ENCODE results near the gene SPTLC3. TPM values are rescaled to one million over a fixed set of nuclear protein-coding genes. Genes with fewer than 3 reads are reported as not detected.

The SPTLC3 gene
- total RNA-seq, 1 donor from 2014 or later: 0.46 TPM

DNA sequence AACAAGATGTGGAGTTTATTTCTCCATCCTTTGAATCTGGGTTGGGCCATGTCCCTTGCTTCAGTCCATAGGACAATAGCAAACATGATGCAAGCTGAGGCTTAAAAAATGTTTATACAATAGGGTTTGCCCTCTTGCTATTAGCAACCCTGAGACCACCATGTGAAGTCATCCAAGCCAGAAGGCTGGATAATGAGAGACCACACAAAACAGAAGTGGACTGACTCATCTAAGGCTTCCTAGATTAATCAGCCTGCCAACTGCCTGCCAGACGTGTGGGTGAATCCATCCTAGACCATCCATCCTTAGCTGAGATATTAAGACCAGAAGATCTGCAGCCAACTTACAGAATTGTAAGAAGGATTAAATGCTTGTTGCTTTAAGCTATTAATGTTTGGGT, 174.2 kb downstream of the SPTLC3 start:
- H3K4me3 ChIP-seq (ENCODE audit: low read depth, low read length): no peak overlapping the region
- TF ChIP-seq, protein P1, sequence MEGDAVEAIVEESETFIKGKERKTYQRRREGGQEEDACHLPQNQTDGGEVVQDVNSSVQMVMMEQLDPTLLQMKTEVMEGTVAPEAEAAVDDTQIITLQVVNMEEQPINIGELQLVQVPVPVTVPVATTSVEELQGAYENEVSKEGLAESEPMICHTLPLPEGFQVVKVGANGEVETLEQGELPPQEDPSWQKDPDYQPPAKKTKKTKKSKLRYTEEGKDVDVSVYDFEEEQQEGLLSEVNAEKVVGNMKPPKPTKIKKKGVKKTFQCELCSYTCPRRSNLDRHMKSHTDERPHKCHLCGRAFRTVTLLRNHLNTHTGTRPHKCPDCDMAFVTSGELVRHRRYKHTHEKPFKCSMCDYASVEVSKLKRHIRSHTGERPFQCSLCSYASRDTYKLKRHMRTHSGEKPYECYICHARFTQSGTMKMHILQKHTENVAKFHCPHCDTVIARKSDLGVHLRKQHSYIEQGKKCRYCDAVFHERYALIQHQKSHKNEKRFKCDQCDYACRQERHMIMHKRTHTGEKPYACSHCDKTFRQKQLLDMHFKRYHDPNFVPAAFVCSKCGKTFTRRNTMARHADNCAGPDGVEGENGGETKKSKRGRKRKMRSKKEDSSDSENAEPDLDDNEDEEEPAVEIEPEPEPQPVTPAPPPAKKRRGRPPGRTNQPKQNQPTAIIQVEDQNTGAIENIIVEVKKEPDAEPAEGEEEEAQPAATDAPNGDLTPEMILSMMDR (conservative IDR thresholded peaks at IDR 0.05; ENCODE audit: low read depth, low read length): no peak
- no peak for DNase-seq (ENCODE audit: low read depth)

DNA sequence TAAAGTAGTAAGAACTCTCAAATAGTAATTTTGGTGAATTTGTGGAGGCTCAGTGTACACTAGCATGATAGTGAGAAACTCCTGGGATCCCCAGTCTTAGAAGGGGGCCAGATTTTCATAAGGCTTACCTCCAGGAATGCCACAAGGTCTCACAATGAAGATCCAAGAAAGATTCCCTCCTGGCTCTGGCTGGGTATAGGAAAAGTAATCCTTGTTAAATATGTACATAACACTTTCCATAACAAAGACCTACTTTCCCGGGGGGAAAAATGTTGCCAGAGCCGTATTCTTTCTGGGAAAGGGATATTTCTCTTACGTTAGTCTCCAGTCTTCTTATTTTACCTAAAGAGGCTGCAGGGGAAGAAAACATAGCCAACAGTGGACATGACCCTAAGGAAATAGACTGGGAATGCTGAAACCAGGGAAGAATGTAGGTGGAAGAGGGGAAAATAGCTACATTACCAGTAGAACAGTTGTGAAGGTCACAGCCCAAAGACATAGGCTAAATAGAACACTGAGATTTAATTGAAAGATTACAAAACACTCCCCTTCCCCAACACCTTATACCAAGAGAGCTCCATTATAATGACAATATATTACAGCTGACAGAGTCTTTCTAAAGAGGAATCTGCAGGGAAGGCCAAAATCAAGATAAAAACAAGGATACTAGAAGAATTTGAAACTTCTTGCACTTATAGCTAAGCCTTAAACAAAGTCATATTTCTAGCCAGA, 177.4 kb downstream of the SPTLC3 start:
- H3K4me3 ChIP-seq (ENCODE audit: low read depth, low read length): no peak overlapping the region
- TF ChIP-seq, protein P1 (conservative IDR thresholded peaks at IDR 0.05; ENCODE audit: low read depth, low read length): no peak
- no peak for DNase-seq (ENCODE audit: low read depth)

DNA sequence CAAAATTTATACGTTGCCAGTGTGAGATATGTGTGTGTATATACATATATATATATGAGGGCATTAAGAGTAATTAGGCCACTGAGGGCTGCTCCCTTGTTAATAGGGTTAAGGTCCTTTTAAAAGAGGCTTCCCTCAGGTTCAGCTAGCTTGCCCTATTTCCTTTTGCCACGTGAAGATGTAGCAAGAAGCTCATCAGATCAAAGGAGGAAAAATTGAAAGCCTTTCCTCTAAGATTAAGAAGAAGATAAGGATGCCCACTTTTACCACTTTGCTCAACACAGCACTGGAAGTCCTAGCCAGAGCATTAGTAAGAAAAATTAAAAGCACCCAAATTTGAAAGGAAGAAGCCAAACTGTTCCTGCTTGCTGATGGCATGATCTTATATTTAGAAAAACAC, 179.1 kb downstream of the SPTLC3 start:
- H3K4me3 ChIP-seq (ENCODE audit: low read depth, low read length): no peak overlapping the region
- DNase-seq (ENCODE audit: low read depth): no peak
- TF ChIP-seq, protein P1 (conservative IDR thresholded peaks at IDR 0.05; ENCODE audit: low read depth, low read length): no peak

DNA sequence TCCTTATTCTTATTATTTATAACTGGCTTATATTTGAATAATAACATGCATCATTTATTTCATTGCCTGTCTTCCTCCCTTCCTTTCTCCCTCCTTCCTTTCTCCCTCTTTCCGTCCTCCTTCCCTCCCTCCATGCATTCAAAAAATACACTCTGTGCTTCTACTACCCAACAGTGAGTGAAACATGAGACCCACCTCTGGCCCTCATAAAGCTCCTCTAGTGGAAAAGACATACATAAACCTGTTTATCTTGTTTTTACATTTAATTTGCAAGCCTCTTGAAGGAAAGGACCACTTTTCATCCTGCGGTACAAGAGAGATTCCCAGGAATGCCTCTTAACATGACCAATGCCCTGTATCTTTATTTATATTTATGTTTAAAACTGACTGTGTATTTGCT, 190.5 kb downstream of the SPTLC3 start:
- no peak for DNase-seq (ENCODE audit: low read depth)
- no peak overlapping the region for H3K4me3 ChIP-seq (ENCODE audit: low read depth, low read length)

DNA sequence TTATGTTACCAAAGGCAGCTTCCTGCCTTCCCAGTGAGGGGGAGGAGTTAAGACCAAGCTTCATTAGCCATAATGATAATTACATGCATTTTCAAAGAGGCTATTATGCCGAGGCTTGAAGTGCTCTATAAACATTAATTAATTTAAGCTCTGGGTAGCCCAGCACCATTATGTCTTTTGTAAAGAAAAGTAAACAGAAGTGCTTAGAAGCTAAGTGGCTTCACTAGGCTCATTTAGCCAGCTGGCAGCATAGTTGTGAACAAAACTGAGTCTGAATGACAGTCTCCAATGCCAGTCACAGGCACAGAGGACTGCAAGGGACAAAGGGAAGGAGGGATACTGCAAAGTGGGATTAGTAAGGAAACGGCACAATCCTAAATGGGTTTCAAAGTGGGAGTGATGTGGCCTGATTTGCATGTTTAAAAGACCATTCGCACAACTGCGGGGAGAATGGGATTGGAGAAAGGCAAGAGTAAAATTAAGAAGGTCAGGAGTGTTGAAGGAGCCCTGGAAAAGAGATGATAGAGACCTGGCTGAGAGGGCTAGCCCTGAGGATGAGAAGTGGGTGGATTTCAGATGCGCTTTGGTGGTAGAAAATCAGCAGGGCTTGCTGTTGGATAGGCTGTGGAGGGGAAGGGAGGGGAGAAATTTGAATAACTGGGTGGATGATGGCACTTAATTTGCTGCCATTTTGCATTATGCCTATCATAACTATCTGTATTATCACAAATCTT, 192.2 kb downstream of the SPTLC3 start:
- no peak overlapping the region for H3K4me3 ChIP-seq (ENCODE audit: low read depth, low read length)
- DNase-seq (ENCODE audit: low read depth): no peak
- TF ChIP-seq, protein P1 (conservative IDR thresholded peaks at IDR 0.05; ENCODE audit: low read depth, low read length): no peak

More for the DNA sequence above, 190.5 kb downstream of the SPTLC3 start:
- TF ChIP-seq, protein P1 (conservative IDR thresholded peaks at IDR 0.05; ENCODE audit: low read depth, low read length): no peak

DNA sequence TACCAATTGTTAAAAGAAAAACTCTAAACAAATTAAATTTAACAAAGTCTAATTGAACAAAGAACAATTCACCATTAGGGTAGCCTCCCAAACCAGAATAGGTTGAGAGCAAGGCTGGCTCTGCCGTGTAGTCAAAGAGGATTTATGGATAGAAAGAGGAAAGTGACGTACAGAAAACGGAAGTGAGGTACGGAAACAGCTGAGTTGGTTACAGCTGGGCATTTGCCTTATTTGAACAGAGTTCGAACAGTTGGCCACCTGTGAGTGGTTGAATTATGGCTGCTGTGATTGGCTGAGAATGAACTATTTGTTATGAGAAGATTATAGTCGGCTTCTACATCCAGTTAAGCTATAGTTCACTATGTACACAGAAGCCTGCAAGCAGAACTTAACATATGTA, 193.8 kb downstream of the SPTLC3 start:
- TF ChIP-seq, protein P1 (conservative IDR thresholded peaks at IDR 0.05; ENCODE audit: low read depth, low read length): no peak
- DNase-seq (ENCODE audit: low read depth): no peak
- no peak overlapping the region for H3K4me3 ChIP-seq (ENCODE audit: low read depth, low read length)

Measured in epithelial cell of proximal tubule (primary cell).